DND-41 (cell line): ENCODE data around the gene NNMT.

Source experiments
- ATAC-seq: fragments of 200-7000 bp; cut with Tn5 transposase; 3 replicates; pipeline ENCODE4 v1.9.1; 2021; ENCODE audit warnings: low read depth; ENCODE audit not compliant: insufficient read depth
- DNase-seq: peaks from one replicate; pipeline ENCODE4 v3.0.0-alpha.2; 2020
- H2AFZ ChIP-seq: 2 replicates; pipeline ENCODE4 v1.6.0; 2012; ENCODE audit warnings: low read depth, low read length
- H3K27ac ChIP-seq: 2 replicates; pipeline ENCODE4 v1.5.1; 2012; ENCODE audit warnings: low read length, inconsistent platforms
- H3K27me3 ChIP-seq: fragments of 200-600 bp; sonication (generic); 2 replicates; pipeline ENCODE4 v1.6.0; 2012; ENCODE audit warnings: low read length, mild to moderate bottlenecking, inconsistent platforms; ENCODE audit not compliant: insufficient read depth, poor library complexity
- H3K36me3 ChIP-seq: 2 replicates; pipeline ENCODE4 v1.5.1; 2012; ENCODE audit warnings: low read length, inconsistent platforms; ENCODE audit not compliant: insufficient read depth
- H3K4me1 ChIP-seq: 2 replicates; pipeline ENCODE4 v1.5.1; 2012; ENCODE audit warnings: mild to moderate bottlenecking, low read length; ENCODE audit not compliant: insufficient read depth
- H3K4me2 ChIP-seq: 2 replicates; pipeline ENCODE4 v1.6.0; 2012; ENCODE audit warnings: mild to moderate bottlenecking, moderate library complexity, low read length, inconsistent platforms; ENCODE audit not compliant: insufficient read depth
- H3K4me3 ChIP-seq, 2 experiments: fragments of 200-600 bp in 1 of 2; shearing (Covaris generic) in 1 of 2; 2 replicates each; pipeline ENCODE4 v1.5.1; 2012 to 2016; ENCODE audit warnings: inconsistent platforms in 2 of 2, low read length in 2 of 2, mild to moderate bottlenecking in 2 of 2, low read depth in 1 of 2, moderate library complexity in 1 of 2
- H3K79me2 ChIP-seq: 2 replicates; pipeline ENCODE4 v1.6.0; 2012; ENCODE audit warnings: low read length, inconsistent platforms; ENCODE audit not compliant: insufficient read depth
- H3K9ac ChIP-seq: 2 replicates; pipeline ENCODE4 v1.6.0; 2012; ENCODE audit warnings: low read depth, mild to moderate bottlenecking, inconsistent platforms, low read length, moderate library complexity
- H3K9me3 ChIP-seq: 2 replicates; pipeline ENCODE4 v1.5.1; 2012; ENCODE audit warnings: low read length, moderate library complexity, mild to moderate bottlenecking, inconsistent platforms; ENCODE audit not compliant: insufficient read depth, severe bottlenecking
- H4K20me1 ChIP-seq: 2 replicates; pipeline ENCODE4 v1.6.0; 2012; ENCODE audit warnings: low read length; ENCODE audit not compliant: insufficient read depth
- EZH2 ChIP-seq: IDR thresholded peaks from 3 replicates; pipeline ENCODE4 v1.6.1; 2012; ENCODE audit warnings: borderline replicate concordance, low read depth, mild to moderate bottlenecking, moderate library complexity, low read length, inconsistent platforms; ENCODE audit not compliant: severe bottlenecking
- TF ChIP-seq, protein P1 (sequence below): IDR thresholded peaks from 2 replicates; pipeline ENCODE4 v1.5.1; 2012; ENCODE audit warnings: borderline replicate concordance, low read length, moderate library complexity, mild to moderate bottlenecking; ENCODE audit not compliant: poor library complexity, severe bottlenecking; ENCODE audit errors: extremely low read depth

Gene NNMT

DNA sequence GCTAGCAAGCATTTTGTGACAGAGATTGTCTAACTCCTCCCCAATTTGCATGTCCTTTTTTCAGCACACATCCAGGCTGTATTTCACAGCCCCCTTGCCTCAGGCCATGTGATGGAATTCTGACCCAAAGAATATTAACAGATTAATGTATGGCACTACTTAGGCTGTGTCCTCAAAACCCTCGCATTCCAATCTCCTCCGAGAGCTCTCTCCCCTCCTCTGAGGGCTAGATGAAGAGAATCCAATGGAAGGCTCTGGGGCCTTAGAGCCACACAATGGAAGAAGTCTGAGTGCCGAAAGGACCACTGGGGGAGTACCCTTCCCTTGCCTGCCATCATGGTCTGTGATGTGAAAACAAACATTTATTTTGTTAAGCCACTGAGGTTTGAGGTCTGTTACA, 13.7 kb upstream of the NNMT start:
- no peak overlapping the region for H3K4me3 ChIP-seq
- H3K4me2 ChIP-seq: no peak overlapping the region
- no peak for DNase-seq
- no peaks in the 10 kb centered on the region for H3K9me3 ChIP-seq
- 0 out of 2 replicates have a peak, but pooled peaks cover 2% of the 10 kb centered on the region for H4K20me1 ChIP-seq
- no peaks in the 10 kb centered on the region for H3K4me1 ChIP-seq
- H3K9ac ChIP-seq: no peak overlapping the region
- H3K27ac ChIP-seq: no peak overlapping the region
- H2AFZ ChIP-seq: no peak overlapping the region
- no peak for TF ChIP-seq EZH2
- TF ChIP-seq, protein P1, sequence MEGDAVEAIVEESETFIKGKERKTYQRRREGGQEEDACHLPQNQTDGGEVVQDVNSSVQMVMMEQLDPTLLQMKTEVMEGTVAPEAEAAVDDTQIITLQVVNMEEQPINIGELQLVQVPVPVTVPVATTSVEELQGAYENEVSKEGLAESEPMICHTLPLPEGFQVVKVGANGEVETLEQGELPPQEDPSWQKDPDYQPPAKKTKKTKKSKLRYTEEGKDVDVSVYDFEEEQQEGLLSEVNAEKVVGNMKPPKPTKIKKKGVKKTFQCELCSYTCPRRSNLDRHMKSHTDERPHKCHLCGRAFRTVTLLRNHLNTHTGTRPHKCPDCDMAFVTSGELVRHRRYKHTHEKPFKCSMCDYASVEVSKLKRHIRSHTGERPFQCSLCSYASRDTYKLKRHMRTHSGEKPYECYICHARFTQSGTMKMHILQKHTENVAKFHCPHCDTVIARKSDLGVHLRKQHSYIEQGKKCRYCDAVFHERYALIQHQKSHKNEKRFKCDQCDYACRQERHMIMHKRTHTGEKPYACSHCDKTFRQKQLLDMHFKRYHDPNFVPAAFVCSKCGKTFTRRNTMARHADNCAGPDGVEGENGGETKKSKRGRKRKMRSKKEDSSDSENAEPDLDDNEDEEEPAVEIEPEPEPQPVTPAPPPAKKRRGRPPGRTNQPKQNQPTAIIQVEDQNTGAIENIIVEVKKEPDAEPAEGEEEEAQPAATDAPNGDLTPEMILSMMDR: no peak
- peaks cover 23% of the 10 kb centered on the region for H3K27me3 ChIP-seq
- no peaks in the 10 kb centered on the region for H3K79me2 ChIP-seq
- no peaks in the 10 kb centered on the region for H3K36me3 ChIP-seq
- no peak for ATAC-seq

DNA sequence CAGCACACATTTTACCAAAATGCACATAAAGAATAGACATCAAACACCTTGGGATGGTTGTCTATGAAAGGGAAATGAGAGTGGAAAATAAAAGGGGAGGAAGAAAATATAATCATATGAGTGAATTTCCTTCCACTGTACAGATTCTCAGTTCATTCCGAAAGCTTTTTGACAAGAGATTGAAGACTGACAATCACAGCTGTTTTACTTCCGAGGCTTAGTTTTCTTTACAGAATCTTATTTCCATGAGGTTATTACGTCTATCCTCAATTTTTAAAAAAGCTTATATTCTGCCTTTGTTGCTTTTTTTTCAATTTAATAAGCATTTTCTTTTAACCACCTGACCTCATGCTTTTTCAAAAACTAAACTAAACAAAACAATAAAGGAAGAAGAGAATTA, 12.8 kb upstream of the NNMT start:
- DNase-seq (no peak), ATAC-seq (no peak)
- Histone ChIP-seq H3K4me2 (no peak overlapping the region), H3K4me3 (no peak overlapping the region), H3K9ac (no peak overlapping the region), H2AFZ (no peak overlapping the region), H4K20me1 (0 out of 2 replicates have a peak, but pooled peaks cover 2% of the 10 kb centered on the region), H3K27me3 (peaks cover 19% of the 10 kb centered on the region), H3K36me3 (no peaks in the 10 kb centered on the region), H3K79me2 (no peaks in the 10 kb centered on the region), H3K27ac (no peak overlapping the region), H3K4me1 (no peaks in the 10 kb centered on the region), H3K9me3 (no peaks in the 10 kb centered on the region)
- no peak for TF ChIP-seq EZH2
- TF ChIP-seq, protein P1: no peak

DNA sequence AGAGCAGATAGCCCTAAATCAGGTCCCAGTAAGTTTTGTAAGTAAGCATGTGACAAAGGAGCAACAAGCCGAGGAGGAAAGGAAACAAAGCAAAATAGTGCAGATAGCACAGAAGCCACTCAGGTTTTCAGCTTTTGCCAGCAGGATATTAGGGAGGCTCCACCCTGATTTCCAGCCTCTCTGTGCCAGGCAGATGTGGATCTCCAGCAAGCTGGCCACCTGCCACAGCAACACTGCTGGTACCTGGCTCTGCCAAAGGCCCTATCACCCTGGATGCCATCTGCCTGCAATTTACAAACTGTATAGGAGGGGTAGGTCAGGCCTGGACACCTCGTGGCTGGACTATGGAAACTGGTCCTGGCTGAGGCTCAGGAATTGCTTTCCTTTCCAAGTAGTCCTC, 12.2 kb upstream of the NNMT start:
- Histone ChIP-seq H3K27me3 (peaks cover 19% of the 10 kb centered on the region), H3K36me3 (no peaks in the 10 kb centered on the region), H3K9ac (no peak overlapping the region), H3K79me2 (no peaks in the 10 kb centered on the region), H2AFZ (no peak overlapping the region), H3K4me1 (no peaks in the 10 kb centered on the region), H4K20me1 (0 out of 2 replicates have a peak, but pooled peaks cover 2% of the 10 kb centered on the region), H3K4me3 (no peak overlapping the region), H3K4me2 (no peak overlapping the region), H3K9me3 (no peaks in the 10 kb centered on the region), H3K27ac (no peak overlapping the region)
- DNase-seq (no peak), ATAC-seq (no peak)
- TF ChIP-seq EZH2: no peak
- TF ChIP-seq, protein P1: no peak

DNA sequence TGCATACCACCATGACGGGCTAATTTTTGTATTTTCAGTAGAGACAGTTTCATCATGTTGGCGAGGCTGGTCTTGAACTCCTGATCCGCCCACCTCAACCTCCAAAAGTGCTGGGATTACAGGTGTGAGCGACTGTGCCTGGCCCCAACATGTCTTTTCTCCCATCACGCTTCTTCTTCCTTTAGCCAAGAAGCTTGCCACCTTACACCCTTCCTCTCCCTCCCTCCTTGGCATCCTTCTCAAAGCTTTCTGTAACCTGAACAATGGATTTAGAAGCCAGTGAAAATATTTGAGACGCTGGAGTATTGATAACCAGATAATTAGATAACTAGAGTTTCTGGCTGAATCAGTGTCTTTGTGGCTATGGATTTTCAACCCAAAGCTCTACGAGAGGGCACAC, 11.3 kb upstream of the NNMT start:
- Histone ChIP-seq H3K4me3 (no peak overlapping the region), H3K27me3 (peaks cover 15% of the 10 kb centered on the region), H3K4me2 (no peak overlapping the region), H3K9ac (no peak overlapping the region), H3K79me2 (no peaks in the 10 kb centered on the region), H3K9me3 (no peaks in the 10 kb centered on the region), H3K27ac (no peak overlapping the region), H4K20me1 (0 out of 2 replicates have a peak, but pooled peaks cover 2% of the 10 kb centered on the region), H3K36me3 (no peaks in the 10 kb centered on the region), H3K4me1 (no peaks in the 10 kb centered on the region), H2AFZ (no peak overlapping the region)
- TF ChIP-seq, protein P1: no peak
- no peak for DNase-seq
- ATAC-seq: no peak
